Left lung (tissue), 10 donors: ENCODE data around the gene FGGY. TPM values are rescaled to one million over a fixed set of nuclear protein-coding genes. Genes with fewer than 3 reads are reported as not detected.

Source experiments
- ATAC-seq: fragments of 200-7000 bp; cut with Tn5 transposase; one replicate; pipeline ENCODE4 v1.9.1; 2020; ENCODE audit warnings: moderate library complexity
- DNase-seq, 4 donors: peaks; one replicate each; pipeline ENCODE4 v3.0.0-alpha.2; 2013 to 2020
- H3K27ac ChIP-seq, 2 donors: fragments of 200-600 bp; sonication (generic) in 1 of 2; one replicate each; pipeline versions ENCODE4 v1.5.0 to v1.8.0; 2020 to 2021
- H3K27me3 ChIP-seq, 2 donors: fragments of 200-600 bp; sonication (generic) in 1 of 2; one replicate each; pipeline versions ENCODE4 v1.5.0 to v1.8.0; 2020 to 2021
- H3K36me3 ChIP-seq, 2 donors: fragments of 200-600 bp; sonication (generic) in 1 of 2; one replicate each; pipeline versions ENCODE4 v1.5.0 to v1.8.0; 2020 to 2021
- H3K4me1 ChIP-seq, 2 donors: fragments of 200-600 bp; one replicate each; pipeline ENCODE4 v1.8.0; 2021
- H3K4me3 ChIP-seq, 2 donors: fragments of 200-600 bp; sonication (generic) in 1 of 2; one replicate each; pipeline versions ENCODE4 v1.5.0 to v1.8.0; 2020 to 2021; ENCODE audit warnings: mild to moderate bottlenecking in 1 of 2
- H3K9me3 ChIP-seq, 2 donors: fragments of 200-600 bp; sonication (generic) in 1 of 2; one replicate each; pipeline versions ENCODE4 v1.5.0 to v1.8.0; 2020 to 2021
- intact Hi-C, 2 donors: fragments of 100-400 bp; cut with DNase I; formaldehyde crosslinking; loops; one replicate each; pipeline versions ENCODE4 v1.11.2 to v1.14.2; 2022
- polyA plus RNA-seq, 6 donors: library from polyadenylated mRNA; unstranded; fragments of 120-200 nt; gene quantifications; one replicate each; pipeline ENCODE4 v1.2.1, GENCODE V29; 2013; ENCODE audit not compliant: insufficient read length in 6 of 6
- total RNA-seq, 2 donors: library from RNA; stranded (reverse); fragmentation: NEBNext Ultra II Directional; extraction: Animal tissue kit (Norgen Biotek cat#: 25700); gene quantifications; one replicate each; pipeline ENCODE4 v1.2.1, GENCODE V29; 2021
- TF ChIP-seq, protein P1 (sequence below), 2 donors: fragments of 200-600 bp; sonication (generic) in 1 of 2; IDR thresholded peaks; one replicate each; pipeline versions ENCODE4 v1.5.0 to v1.8.0; 2021; ENCODE audit warnings: antibody characterized with exemption in 2 of 2
- donor health status: DM: no; HTN: yes; CAD: no.
- donor health status: DM: no; HTN: no; CAD: no.

FGGY gene
- total and polyA plus RNA-seq, 8 donors = 13.5 to 22.7 (median 18.4) TPM

DNA sequence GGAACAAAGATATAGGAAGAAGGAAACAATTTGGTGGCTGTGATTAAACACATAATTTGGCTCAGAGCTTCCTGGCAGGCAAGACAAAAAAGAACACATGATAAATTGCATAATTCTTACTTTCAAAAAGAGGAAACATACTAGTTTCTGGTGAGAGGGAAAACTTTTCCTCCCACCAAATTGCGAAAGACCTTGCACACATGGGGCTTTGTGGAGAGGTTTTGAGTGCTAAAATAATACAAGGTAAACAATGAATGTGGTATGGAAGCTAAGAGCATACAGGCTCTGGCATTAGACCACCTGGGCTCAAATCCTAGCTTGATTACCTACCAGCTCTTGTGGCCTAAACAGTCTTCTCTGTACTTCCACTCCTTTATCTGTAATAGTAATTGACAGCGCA lies 377.7 kb downstream of the FGGY start:
- H3K4me3 ChIP-seq = no peak overlapping the region
- ATAC-seq = peak; percentile 59
- peaks cover 27 to 87% of the 10 kb centered on the region in 2 donors for H3K4me1 ChIP-seq
- DNase-seq = peak in 2 of 4 donors; percentile 81 to 89
- H3K27ac ChIP-seq = peak overlapping the region; percentile 84 to 86
- H3K36me3 ChIP-seq = no peaks in the 10 kb centered on the region
- TF ChIP-seq, protein P1, sequence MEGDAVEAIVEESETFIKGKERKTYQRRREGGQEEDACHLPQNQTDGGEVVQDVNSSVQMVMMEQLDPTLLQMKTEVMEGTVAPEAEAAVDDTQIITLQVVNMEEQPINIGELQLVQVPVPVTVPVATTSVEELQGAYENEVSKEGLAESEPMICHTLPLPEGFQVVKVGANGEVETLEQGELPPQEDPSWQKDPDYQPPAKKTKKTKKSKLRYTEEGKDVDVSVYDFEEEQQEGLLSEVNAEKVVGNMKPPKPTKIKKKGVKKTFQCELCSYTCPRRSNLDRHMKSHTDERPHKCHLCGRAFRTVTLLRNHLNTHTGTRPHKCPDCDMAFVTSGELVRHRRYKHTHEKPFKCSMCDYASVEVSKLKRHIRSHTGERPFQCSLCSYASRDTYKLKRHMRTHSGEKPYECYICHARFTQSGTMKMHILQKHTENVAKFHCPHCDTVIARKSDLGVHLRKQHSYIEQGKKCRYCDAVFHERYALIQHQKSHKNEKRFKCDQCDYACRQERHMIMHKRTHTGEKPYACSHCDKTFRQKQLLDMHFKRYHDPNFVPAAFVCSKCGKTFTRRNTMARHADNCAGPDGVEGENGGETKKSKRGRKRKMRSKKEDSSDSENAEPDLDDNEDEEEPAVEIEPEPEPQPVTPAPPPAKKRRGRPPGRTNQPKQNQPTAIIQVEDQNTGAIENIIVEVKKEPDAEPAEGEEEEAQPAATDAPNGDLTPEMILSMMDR (IDR thresholded peaks at IDR 0.05) = no peak
- intact Hi-C loops = no loop called here
- no peaks in the 10 kb centered on the region for H3K9me3 ChIP-seq
- H3K27me3 ChIP-seq = no peaks in the 10 kb centered on the region

DNA sequence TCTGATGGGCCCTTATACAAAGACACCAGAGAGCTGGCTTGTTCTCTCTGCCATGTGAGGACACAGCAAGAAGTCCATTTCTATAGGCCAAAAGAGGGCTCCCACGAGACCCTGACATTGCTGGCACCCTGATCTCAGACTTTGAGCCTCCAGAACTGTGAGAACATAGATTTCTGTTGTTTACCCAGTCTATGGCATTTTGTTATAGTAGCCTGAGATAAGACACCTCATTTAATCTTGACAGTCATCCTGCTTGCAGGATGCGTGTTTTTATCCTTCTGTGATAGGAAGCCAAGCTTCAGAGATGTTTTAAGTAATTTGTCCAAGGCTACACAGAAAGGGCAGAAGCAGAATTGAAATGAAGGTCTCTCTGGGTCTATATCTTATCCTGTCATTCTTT lies 379.0 kb downstream of the FGGY start:
- H3K4me3 ChIP-seq = no peak overlapping the region
- TF ChIP-seq, protein P1 (IDR thresholded peaks at IDR 0.05) = no peak
- no peaks in the 10 kb centered on the region for H3K9me3 ChIP-seq
- peak overlapping the region; percentile 8 to 86 for H3K27ac ChIP-seq
- ATAC-seq (no peak), DNase-seq (no peak)
- no peaks in the 10 kb centered on the region for H3K36me3 ChIP-seq
- H3K27me3 ChIP-seq = no peaks in the 10 kb centered on the region
- peaks cover 27 to 75% of the 10 kb centered on the region in 2 donors for H3K4me1 ChIP-seq
- intact Hi-C loops = no loop called here

DNA sequence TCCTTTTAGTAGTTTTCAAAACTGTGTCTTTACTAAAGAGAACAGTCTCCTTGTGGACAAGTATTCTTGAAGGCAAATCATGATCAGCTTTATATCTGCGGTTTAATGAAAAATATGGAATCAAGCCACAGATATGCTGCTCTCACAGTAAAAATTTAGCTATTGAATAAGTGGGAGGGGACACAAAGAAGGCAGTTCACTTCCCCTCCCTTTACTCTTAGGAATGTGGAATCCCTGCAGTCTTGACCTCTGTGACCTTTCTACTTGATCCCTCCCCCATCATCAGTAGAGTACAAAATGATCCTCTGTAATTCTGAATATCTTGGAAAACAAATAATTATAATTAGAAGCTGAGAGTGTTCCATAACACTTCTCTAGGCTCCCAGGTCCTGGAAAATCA lies 381.1 kb downstream of the FGGY start:
- peaks cover 27 to 65% of the 10 kb centered on the region in 2 donors for H3K4me1 ChIP-seq
- H3K9me3 ChIP-seq = no peaks in the 10 kb centered on the region
- no peak overlapping the region for H3K4me3 ChIP-seq
- H3K27me3 ChIP-seq = no peaks in the 10 kb centered on the region
- TF ChIP-seq, protein P1 (IDR thresholded peaks at IDR 0.05) = no peak
- ATAC-seq (no peak), DNase-seq (no peak)
- intact Hi-C loops = no loop called here
- peak overlapping the region; percentile 5 to 53 for H3K27ac ChIP-seq
- no peaks in the 10 kb centered on the region for H3K36me3 ChIP-seq

DNA sequence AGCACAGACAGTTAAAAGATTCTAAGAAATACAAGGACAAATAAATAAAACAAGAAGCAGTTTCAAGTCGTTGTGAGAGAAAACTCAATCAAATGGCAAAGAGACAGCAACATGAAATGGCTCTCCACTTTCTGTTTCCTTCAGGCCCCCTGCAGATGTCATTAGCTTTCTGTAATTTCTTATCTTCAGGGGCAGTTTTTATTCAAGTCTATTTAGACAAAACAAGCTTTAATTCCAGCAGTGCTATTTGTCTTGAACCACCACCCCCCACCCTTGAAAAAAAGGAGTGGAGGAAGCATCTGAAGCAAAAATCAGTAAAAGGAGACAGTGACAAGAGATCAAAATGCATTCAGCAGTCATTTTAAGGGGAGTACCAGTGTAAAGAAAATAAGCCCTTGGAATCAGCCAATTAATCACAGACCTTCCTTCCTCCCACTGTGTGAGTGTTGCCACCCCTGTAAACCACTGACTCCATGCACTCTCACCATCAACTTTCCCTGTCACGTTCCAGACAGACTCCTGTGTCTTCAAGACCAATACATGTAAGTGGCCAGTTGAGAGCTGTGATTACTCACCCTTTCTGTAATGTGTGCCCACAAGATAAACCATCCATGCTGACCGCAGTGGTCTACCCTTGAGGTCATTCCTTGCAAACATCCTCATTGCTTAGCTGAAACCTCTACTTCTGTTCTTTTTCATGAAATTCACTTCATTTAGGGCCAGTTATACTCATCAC lies 381.8 kb downstream of the FGGY start:
- ATAC-seq = peak; percentile 45

DNA sequence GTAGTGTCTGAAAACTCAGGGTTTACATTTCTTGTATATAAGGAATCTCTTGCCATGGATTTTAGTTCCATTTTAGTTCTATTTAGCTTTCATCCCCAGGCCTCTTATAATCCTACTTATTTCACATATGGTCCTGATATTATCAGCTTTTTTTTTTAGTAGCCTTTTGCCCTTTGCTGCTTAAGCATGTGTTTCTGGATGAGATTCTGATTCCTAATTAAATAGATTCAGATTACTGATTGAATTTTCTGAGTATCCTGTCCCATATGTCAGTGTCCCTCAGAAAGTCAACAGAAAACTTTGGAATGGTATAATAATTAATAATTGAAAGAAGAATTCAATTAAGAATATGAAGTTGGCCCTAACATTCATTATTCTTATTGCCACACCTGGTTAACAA lies 383.1 kb downstream of the FGGY start:
- H3K9me3 ChIP-seq = no peaks in the 10 kb centered on the region
- no peak for DNase-seq
- TF ChIP-seq, protein P1 (IDR thresholded peaks at IDR 0.05) = no peak
- intact Hi-C loops = no loop called here
- H3K36me3 ChIP-seq = no peaks in the 10 kb centered on the region
- no peak overlapping the region for H3K27ac ChIP-seq
- ATAC-seq = no peak
- H3K27me3 ChIP-seq = no peaks in the 10 kb centered on the region
- H3K4me1 ChIP-seq = peaks cover 14 to 52% of the 10 kb centered on the region in 2 donors
- no peak overlapping the region for H3K4me3 ChIP-seq

More for the DNA sequence above, 381.8 kb downstream of the FGGY start:
- no peaks in the 10 kb centered on the region for H3K9me3 ChIP-seq
- H3K4me1 ChIP-seq = peaks cover 25 to 64% of the 10 kb centered on the region in 2 donors
- peak overlapping the region in 1 of 2 donors; percentile 53 for H3K27ac ChIP-seq
- no peaks in the 10 kb centered on the region for H3K27me3 ChIP-seq
- TF ChIP-seq, protein P1 (IDR thresholded peaks at IDR 0.05) = no peak
- intact Hi-C loops = no loop called here
- no peak overlapping the region for H3K4me3 ChIP-seq
- H3K36me3 ChIP-seq = no peaks in the 10 kb centered on the region
- no peak for DNase-seq
